ENCODE measurements around the gene CA9. TPM values are rescaled to one million over a fixed set of nuclear protein-coding genes. Genes with fewer than 3 reads are reported as not detected.

CA9 gene
- total RNA-seq, 1 experiment from 2014 or later: 1.0 TPM

DNA sequence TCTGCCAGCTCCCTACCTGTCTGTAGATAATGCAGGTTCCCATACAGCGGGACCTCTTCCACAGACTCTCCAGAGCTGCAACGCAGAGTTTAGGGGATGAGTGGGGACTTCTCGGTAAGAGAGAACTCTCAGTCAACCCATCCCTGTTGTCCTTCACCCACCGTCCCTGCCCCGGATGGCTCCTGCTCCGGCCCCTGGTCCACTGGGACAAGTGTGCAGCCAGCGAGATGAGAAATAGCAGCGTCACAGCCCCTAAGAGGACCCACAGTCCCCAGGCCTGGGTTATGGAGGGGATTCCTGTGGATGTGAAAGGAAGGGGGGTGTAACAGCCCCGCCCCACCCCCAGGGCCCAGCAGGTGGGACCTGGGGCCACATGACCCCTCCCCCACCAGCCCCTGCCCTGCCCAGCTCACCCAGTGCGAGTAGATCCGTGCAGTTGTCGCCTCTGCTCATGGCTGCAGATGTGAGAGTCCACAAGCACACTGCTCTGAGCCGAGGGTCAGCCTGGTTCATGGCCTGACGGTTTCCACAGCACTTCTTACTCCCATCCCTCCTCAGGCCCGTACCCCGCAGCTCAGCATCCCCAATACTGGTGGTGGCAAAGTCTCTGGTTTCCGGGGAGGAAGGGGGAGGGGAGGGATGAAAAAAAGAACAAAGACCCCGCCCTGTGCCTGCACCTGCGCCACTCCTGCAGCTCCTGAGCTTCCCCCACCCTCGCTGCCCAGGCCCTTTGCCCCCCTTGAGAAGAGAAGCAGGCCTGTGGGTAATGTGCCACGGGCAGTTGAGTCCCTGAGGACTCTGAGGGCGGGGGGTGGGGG is 23.2 kb upstream of the CA9 start, which contains the start of gene SIT1 (continued):
- no peak for TF ChIP-seq CREB1 (CRISPR knock-in tag; IDR thresholded peaks at IDR 0.05)
- TF ChIP-seq ZNF281 (CRISPR knock-in tag; IDR thresholded peaks at IDR 0.05): 0 out of 2 replicates have a peak, but pooled peaks have one; percentile 49
- 0 out of 2 replicates have a peak, but pooled peaks have one; percentile 12 for TF ChIP-seq USF1 (CRISPR knock-in tag; IDR thresholded peaks at IDR 0.05)
- TF ChIP-seq FOXP1 (CRISPR knock-in tag; IDR thresholded peaks at IDR 0.05; ENCODE audit: borderline replicate concordance): no peak
- TF ChIP-seq USF2 (CRISPR knock-in tag; IDR thresholded peaks at IDR 0.05): 0 out of 2 replicates have a peak, but pooled peaks have one; percentile 31
- TF ChIP-seq, protein P1, sequence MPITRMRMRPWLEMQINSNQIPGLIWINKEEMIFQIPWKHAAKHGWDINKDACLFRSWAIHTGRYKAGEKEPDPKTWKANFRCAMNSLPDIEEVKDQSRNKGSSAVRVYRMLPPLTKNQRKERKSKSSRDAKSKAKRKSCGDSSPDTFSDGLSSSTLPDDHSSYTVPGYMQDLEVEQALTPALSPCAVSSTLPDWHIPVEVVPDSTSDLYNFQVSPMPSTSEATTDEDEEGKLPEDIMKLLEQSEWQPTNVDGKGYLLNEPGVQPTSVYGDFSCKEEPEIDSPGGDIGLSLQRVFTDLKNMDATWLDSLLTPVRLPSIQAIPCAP (CRISPR knock-in tag; IDR thresholded peaks at IDR 0.05): no peak
- TF ChIP-seq NFYB (CRISPR knock-in tag; conservative IDR thresholded peaks at IDR 0.05; ENCODE audit: low read depth): 0 out of 2 replicates have a peak, but pooled peaks have one; percentile 10
- no peak for TF ChIP-seq TP53 (CRISPR knock-in tag; IDR thresholded peaks at IDR 0.05)
- TF ChIP-seq GRHL2 (CRISPR knock-in tag; IDR thresholded peaks at IDR 0.05; ENCODE audit: insufficient replicate concordance, severe bottlenecking): no peak
- TF ChIP-seq OVOL2 (CRISPR knock-in tag; IDR thresholded peaks at IDR 0.05; ENCODE audit: borderline replicate concordance): no peak
- TF ChIP-seq HMGA2 (CRISPR knock-in tag; IDR thresholded peaks at IDR 0.05): no peak
- no peak for TF ChIP-seq NR3C1 (CRISPR knock-in tag; conservative IDR thresholded peaks at IDR 0.05; ENCODE audit: low read depth)

DNA sequence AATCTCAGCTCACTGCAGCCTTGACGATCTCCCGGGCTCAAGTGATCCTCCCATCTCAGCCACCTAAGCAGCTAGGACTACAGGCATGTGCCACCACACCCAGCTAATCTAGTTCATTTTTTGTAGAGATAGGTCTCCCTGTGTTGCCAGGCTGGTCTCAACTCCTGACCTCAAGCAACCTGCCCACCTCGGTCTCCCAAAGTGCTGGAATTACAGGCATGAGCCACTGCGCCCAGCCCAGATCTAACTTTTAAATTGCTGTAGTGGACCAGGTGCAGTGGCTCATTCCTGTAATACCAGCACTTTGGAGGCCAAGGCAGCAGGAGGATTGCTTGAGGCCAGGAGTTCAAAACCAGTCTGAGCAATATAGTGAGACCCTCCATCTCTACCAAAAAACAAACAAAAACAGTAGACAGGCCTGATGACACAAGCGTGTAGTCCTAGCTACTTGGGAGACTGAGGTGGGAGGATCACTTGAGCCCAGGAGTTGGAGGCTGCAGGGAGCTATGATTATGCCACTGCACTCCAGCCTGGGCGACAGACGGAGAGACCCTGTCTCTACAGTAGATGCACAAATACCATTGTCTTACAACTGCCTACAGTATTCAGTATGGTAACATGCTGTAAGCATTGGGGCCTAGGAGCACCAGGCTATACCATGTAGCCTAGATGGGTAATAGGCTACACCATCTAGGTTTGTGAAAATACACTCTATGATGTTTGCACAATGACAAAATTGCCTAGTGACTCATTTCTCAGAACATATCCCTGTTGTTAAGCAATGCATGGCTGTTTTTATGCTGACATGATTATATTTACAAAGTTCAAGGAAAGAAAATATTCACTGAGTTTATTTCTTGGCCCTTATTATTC is 21.5 kb upstream of the CA9 start:
- ATAC-seq (no peak), DNase-seq (ENCODE audit: low spot score) (no peak)
- ChIA-PET POLR2A (no interaction called here), CTCF (interaction anchor here (0.6 to 2.2 kb wide), 4 partner anchors 9 to 49 kb away, joined by 3 to 7 read pairs (median 5); no protein-coding TSS in a partner anchor)
- H3K4me3 Mint-ChIP-seq: no peak overlapping the region
- no peak for TF ChIP-seq ZNF423 (CRISPR knock-in tag; IDR thresholded peaks at IDR 0.05)
- no peak for TF ChIP-seq ZNF219 (CRISPR knock-in tag; IDR thresholded peaks at IDR 0.05; ENCODE audit: borderline replicate concordance)
- TF ChIP-seq MAX (CRISPR knock-in tag; IDR thresholded peaks at IDR 0.05): no peak
- TF ChIP-seq GABPB1 (CRISPR knock-in tag; IDR thresholded peaks at IDR 0.05): peak; percentile 40; the same call in 1 of the 2 replicates
- TF ChIP-seq GRHL2 (CRISPR knock-in tag; IDR thresholded peaks at IDR 0.05; ENCODE audit: insufficient replicate concordance, severe bottlenecking): no peak
- no peak for TF ChIP-seq ZBTB21 (CRISPR knock-in tag; IDR thresholded peaks at IDR 0.05; ENCODE audit: borderline replicate concordance)
- no peak overlapping the region for H3K27ac Mint-ChIP-seq
- peaks cover 29% of the 10 kb centered on the region for H3K27me3 Mint-ChIP-seq (ENCODE audit: low read depth)
- peaks cover 52% of the 10 kb centered on the region for H3K4me1 Mint-ChIP-seq
- no peaks in the 10 kb centered on the region for H3K9me3 Mint-ChIP-seq
- no peaks in the 10 kb centered on the region for H3K36me3 Mint-ChIP-seq

Measured in WTC11 (cell line).